NCI-H1694 treated with DMSO at 0.1 percent for 48 hours (cell line): Measurements from ENCODE around the gene ACAP3.
"Not testable (repeated sequence)": the region's sequence is repeated elsewhere in the genome, so short reads cannot be mapped to it uniquely, and the experiment has no call there.

Experiments
- DNase-seq: peaks from one replicate; lab custom pipeline; 2025; lab: John Stamatoyannopoulos, UW

The ACAP3 gene

GRCh38 chr1:1330366-1331067, 22.8 kb upstream of the ACAP3 start:
- no peak for DNase-seq

GRCh38 chr1:1329304-1330210, 21.8 kb upstream of the ACAP3 start:
- no peak for DNase-seq

- no peak for DNase-seq
Measured at GRCh38 chr1:1328254-1328653, 20.5 kb upstream of the ACAP3 start.

- no peak for DNase-seq
Measured at GRCh38 chr1:1327291-1327690, 19.6 kb upstream of the ACAP3 start.

GRCh38 chr1:1326075-1326605, 18.4 kb upstream of the ACAP3 start:
- no peak for DNase-seq

- no peak for DNase-seq
Measured at GRCh38 chr1:1325288-1326074, 17.8 kb upstream of the ACAP3 start.

GRCh38 chr1:1324524-1325287, 17.0 kb upstream of the ACAP3 start, which contains the start of the genes CPTP and INTS11:
TSS of gene CPTP (plus strand) at chr1:1324802. CDS start at chr1:1326911, 2,109 bp downstream.
TSS of gene INTS11 (minus strand) at chr1:1324660. CDS start at chr1:1324608, 52 bp downstream.
- peak; percentile 64 for DNase-seq

- no peak for DNase-seq
Measured at GRCh38 chr1:1324084-1324523, 16.4 kb upstream of the ACAP3 start.

- no peak for DNase-seq
Measured at GRCh38 chr1:1322952-1323351, 15.2 kb upstream of the ACAP3 start.

- no peak for DNase-seq
Measured at GRCh38 chr1:1322418-1322817, 14.7 kb upstream of the ACAP3 start.

GRCh38 chr1:1321477-1321876, 13.7 kb upstream of the ACAP3 start:
- DNase-seq, result no peak

GRCh38 chr1:1320666-1321448, 13.1 kb upstream of the ACAP3 start:
- DNase-seq, result no peak

- DNase-seq, result no peak
Measured at GRCh38 chr1:1319646-1319941, 11.9 kb upstream of the ACAP3 start.

- no peak for DNase-seq
Measured at GRCh38 chr1:1318777-1319645, 11.3 kb upstream of the ACAP3 start.

- DNase-seq, result peak; percentile 76
Measured at GRCh38 chr1:1318131-1318652, 10.5 kb upstream of the ACAP3 start.

- no peak for DNase-seq
Measured at GRCh38 chr1:1317420-1317819, 9.7 kb upstream of the ACAP3 start.

- DNase-seq, result not testable (repeated sequence)
Measured at GRCh38 chr1:1316199-1316598, 8.5 kb upstream of the ACAP3 start.

- no peak for DNase-seq
Measured at GRCh38 chr1:1315435-1315954, 7.8 kb upstream of the ACAP3 start.
